Endothelial cell (in vitro differentiated cells): ENCODE data around the gene LRRC2. TPM values are rescaled to one million over a fixed set of nuclear protein-coding genes. Genes with fewer than 3 reads are reported as not detected.

Experiments used
- DNase-seq: peaks from one replicate; pipeline ENCODE4 v3.0.0; 2021; ENCODE audit warnings: low spot score
- H3K27ac Mint-ChIP-seq: one replicate; pipeline ENCODE4 v1.8.0; 2021; ENCODE audit warnings: mixed read lengths, inconsistent platforms; ENCODE audit not compliant: unreplicated experiment
- H3K27me3 Mint-ChIP-seq: one replicate; pipeline ENCODE4 v1.8.0; 2021; ENCODE audit warnings: mild to moderate bottlenecking, moderate library complexity, mixed read lengths, inconsistent platforms; ENCODE audit not compliant: unreplicated experiment
- H3K36me3 Mint-ChIP-seq: one replicate; pipeline ENCODE4 v1.8.0; 2021; ENCODE audit warnings: mild to moderate bottlenecking, low read depth, mixed read lengths, inconsistent platforms; ENCODE audit not compliant: unreplicated experiment
- H3K4me1 Mint-ChIP-seq: one replicate; pipeline ENCODE4 v1.8.0; 2021; ENCODE audit warnings: mild to moderate bottlenecking, mixed read lengths, inconsistent platforms; ENCODE audit not compliant: unreplicated experiment
- H3K4me3 Mint-ChIP-seq: one replicate; pipeline ENCODE4 v1.8.0; 2021; ENCODE audit warnings: mild to moderate bottlenecking, mixed read lengths, inconsistent platforms; ENCODE audit not compliant: unreplicated experiment
- H3K9me3 Mint-ChIP-seq: one replicate; pipeline ENCODE4 v1.8.0; 2021; ENCODE audit warnings: mixed read lengths, inconsistent platforms; ENCODE audit not compliant: unreplicated experiment
- total RNA-seq: library from RNA; stranded (reverse); fragmentation: NEBNext Ultra II Directional; extraction: Animal tissue kit (Norgen Biotek cat#: 25700); gene quantifications from one replicate; pipeline ENCODE4 v1.2.1, GENCODE V29; 2021; ENCODE audit not compliant: unreplicated experiment
- TF ChIP-seq, protein P1 (sequence below): fragments of 200-600 bp; sonication (generic); IDR thresholded peaks from one replicate; pipeline ENCODE4 v1.5.0; 2021; ENCODE audit warnings: antibody characterized with exemption; ENCODE audit not compliant: unreplicated experiment

LRRC2 gene
- total RNA-seq, 1 donor from 2014 or later, result 0.23 TPM

DNA sequence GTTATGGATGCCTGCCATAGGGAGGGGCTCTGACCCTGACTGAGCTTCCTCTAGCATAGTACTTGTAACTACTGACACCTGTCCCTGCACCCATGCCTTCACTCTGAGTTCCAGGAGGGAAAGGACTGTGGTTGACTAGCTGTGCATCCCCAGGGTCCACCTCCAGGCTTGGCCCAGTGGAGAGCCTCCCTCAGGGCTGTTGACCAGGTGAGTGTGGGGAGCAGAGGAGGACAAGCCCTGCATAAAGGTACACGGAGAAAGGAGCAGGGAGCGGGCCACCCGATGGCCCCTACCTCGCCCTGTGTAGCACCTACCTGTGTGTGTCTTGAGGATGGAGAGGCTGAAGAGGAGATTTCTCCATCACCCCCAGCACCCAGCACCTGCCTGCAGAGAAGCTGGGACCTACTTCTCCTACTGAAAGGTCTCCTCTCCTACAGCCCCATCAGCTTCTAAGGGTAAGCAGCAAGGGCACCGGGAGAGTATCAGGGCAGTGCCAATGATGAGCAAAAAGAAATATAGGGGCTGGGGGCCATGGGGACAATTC is 94.7 kb downstream of the LRRC2 start:
- TF ChIP-seq, protein P1, sequence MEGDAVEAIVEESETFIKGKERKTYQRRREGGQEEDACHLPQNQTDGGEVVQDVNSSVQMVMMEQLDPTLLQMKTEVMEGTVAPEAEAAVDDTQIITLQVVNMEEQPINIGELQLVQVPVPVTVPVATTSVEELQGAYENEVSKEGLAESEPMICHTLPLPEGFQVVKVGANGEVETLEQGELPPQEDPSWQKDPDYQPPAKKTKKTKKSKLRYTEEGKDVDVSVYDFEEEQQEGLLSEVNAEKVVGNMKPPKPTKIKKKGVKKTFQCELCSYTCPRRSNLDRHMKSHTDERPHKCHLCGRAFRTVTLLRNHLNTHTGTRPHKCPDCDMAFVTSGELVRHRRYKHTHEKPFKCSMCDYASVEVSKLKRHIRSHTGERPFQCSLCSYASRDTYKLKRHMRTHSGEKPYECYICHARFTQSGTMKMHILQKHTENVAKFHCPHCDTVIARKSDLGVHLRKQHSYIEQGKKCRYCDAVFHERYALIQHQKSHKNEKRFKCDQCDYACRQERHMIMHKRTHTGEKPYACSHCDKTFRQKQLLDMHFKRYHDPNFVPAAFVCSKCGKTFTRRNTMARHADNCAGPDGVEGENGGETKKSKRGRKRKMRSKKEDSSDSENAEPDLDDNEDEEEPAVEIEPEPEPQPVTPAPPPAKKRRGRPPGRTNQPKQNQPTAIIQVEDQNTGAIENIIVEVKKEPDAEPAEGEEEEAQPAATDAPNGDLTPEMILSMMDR, result no peak
- Mint-ChIP-seq H3K4me3 (no peak overlapping the region), H3K4me1 (no peaks in the 10 kb centered on the region), H3K27ac (no peak overlapping the region), H3K36me3 (peaks cover 3% of the 10 kb centered on the region), H3K27me3 (peaks cover under 1% of the 10 kb centered on the region), H3K9me3 (no peaks in the 10 kb centered on the region)
- DNase-seq, result no peak

DNA sequence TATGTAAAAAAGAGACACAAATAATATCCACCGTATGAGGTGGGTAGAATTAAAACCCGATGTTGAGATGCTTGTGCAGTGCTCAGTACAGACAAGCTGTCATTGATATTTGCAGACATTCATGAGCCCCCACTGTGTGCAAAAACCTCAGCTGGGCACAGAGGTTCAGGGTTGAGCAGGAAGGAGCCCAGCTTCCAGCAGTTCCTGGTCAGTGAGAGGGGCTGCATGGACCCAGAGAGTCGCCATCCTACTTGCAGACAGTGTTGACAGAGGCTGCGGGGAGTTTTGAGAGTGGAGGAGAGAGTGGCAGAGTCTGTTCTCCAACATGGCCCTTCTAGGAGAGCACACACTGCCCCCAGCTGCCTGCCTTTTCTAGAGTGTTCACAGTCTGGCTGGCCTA is 95.3 kb downstream of the LRRC2 start:
- no peaks in the 10 kb centered on the region for H3K9me3 Mint-ChIP-seq
- no peak overlapping the region for H3K27ac Mint-ChIP-seq

DNA sequence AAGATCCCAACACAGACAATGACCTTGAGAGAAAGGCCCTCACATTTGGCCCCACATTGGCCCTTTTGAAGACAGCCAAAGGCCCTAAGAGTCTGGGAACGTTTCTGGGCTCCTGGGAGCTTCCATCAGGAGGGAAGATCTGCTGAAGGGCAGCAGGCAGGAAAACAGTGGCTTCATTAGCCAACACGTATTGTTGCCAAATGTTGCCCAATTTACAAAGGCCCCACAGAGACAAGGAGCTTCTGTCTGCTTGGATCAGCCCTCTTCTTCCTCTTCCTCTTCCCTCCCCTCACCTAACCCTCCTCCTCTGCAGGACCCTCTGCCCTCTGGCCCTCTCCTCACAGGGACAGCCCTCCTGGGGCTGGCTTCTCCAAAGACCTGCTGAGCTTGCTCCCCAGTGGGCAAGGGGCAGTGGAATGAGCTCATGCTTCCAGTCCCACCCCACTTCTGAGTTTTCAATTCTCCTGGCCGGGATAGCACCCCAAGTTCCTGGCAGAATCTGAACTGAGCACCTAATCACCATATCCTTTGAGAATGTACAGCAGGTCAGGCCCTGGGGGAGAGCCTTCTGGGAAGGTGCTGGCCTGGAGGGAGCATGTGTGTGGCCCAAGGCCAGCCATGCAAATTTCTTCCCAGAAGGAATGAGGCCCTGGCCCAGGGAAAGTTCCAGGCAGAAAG is 96.3 kb downstream of the LRRC2 start:
- Mint-ChIP-seq H3K4me1 (no peaks in the 10 kb centered on the region), H3K36me3 (no peaks in the 10 kb centered on the region), H3K27ac (no peak overlapping the region), H3K4me3 (no peak overlapping the region), H3K27me3 (peaks cover 9% of the 10 kb centered on the region), H3K9me3 (no peaks in the 10 kb centered on the region)
- no peak for DNase-seq
- TF ChIP-seq, protein P1, result no peak

More for the DNA sequence above, 95.3 kb downstream of the LRRC2 start:
- Mint-ChIP-seq H3K27me3 (peaks cover 4% of the 10 kb centered on the region), H3K4me1 (no peaks in the 10 kb centered on the region), H3K36me3 (peaks cover 3% of the 10 kb centered on the region), H3K4me3 (no peak overlapping the region)
- no peak for DNase-seq
- TF ChIP-seq, protein P1, result no peak

DNA sequence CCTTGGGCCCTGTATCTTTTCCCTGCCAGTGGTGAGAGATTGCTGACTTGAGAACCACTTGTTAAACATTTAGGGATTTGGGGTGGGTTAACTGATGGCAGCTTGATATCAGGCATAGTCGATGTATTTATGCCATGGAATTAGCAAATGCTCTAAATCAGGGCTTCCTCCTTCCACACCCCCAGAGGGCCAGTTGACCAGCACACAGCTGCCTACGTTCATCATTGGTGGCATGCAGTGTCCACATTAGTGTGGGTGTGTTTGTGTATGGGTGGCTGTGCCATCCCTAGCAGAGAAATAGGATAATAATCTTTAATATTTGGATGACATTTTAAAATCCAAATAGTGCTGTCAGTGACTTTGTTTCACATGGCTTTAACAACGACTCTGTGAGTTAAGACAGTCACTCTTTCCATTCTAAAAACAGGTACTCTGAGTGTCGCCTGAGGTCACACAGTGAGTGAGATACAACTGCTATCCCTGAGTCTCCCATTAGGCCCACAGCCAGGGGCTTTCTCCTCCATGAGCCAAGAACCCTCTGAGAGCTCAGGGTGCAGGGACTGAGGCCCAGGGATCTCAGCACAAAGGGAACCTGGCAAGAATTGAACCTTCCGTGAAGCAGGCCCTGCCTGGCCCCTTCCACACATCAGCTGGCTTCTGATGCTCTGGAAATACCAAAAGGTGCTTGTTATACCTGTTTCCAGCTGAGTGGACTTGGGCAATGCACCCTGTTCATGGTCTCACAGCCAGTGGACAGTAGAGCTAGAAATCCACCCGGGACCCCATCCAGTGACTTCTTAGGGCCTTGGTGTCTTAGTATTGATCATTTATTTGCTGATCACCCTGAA is 97.1 kb downstream of the LRRC2 start:
- Mint-ChIP-seq H3K36me3 (no peaks in the 10 kb centered on the region), H3K4me1 (no peaks in the 10 kb centered on the region), H3K9me3 (no peaks in the 10 kb centered on the region), H3K4me3 (no peak overlapping the region), H3K27ac (no peak overlapping the region), H3K27me3 (peaks cover 12% of the 10 kb centered on the region)
- DNase-seq, result no peak
- TF ChIP-seq, protein P1, result no peak
